Large intestine (tissue), 3 donors: ENCODE results near the gene EFL1. TPM values are rescaled to one million over a fixed set of nuclear protein-coding genes. Genes with fewer than 3 reads are reported as not detected.
"Not testable (repeated sequence)": the region's sequence is repeated elsewhere in the genome, so short reads cannot be mapped to it uniquely, and the experiment has no call there.

Experiments used
- DNase-seq, 2 donors: peaks; one replicate each; pipeline versions ENCODE4 v3.0.0 to v3.0.0-alpha.2; 2013
- H3K27ac ChIP-seq: one replicate; pipeline ENCODE4 v1.5.1; 2013; ENCODE audit warnings: low read length
- H3K27me3 ChIP-seq: 2 replicates; pipeline ENCODE4 v1.6.1; 2013; ENCODE audit warnings: low read length; ENCODE audit not compliant: control insufficient read depth, insufficient read depth
- H3K36me3 ChIP-seq: 2 replicates; pipeline ENCODE4 v1.6.1; 2013; ENCODE audit warnings: low read length; ENCODE audit not compliant: control insufficient read depth, insufficient read depth
- H3K4me1 ChIP-seq: one replicate; pipeline ENCODE4 v1.6.1; 2013; ENCODE audit warnings: low read length; ENCODE audit not compliant: control insufficient read depth, insufficient read depth
- H3K4me3 ChIP-seq: one replicate; pipeline ENCODE4 v1.5.1; 2013; ENCODE audit warnings: low read length
- H3K9me3 ChIP-seq: one replicate; pipeline ENCODE4 v1.6.1; 2013; ENCODE audit warnings: mild to moderate bottlenecking, low read depth, low read length, moderate library complexity; ENCODE audit not compliant: control insufficient read depth
- WGBS: methylation state at CpG from one replicate; pipeline ENCODE4 v1.1.5; 2013; ENCODE audit warnings: low lambda C conversion rate; ENCODE audit not compliant: insufficient coverage; 5-methylcytosine and 5-hydroxymethylcytosine counted together
- polyA plus RNA-seq: library from polyadenylated mRNA; unstranded; fragments of 120-200 nt; gene quantifications from one replicate; pipeline ENCODE4 v1.2.1, GENCODE V29; 2013

The EFL1 gene
- polyA plus RNA-seq, 1 donor = 23.9 TPM

- DNase-seq, H3K27me3 ChIP-seq, H3K4me3 ChIP-seq, H3K4me1 ChIP-seq, H3K9me3 ChIP-seq, H3K36me3 ChIP-seq, H3K27ac ChIP-seq: not testable (repeated sequence)
- 86% methylated on average over 1 of the region's 4 CpGs for WGBS
Observed at GRCh38 chr15:82282386-82282785, 19.9 kb upstream of the EFL1 start.

DNA sequence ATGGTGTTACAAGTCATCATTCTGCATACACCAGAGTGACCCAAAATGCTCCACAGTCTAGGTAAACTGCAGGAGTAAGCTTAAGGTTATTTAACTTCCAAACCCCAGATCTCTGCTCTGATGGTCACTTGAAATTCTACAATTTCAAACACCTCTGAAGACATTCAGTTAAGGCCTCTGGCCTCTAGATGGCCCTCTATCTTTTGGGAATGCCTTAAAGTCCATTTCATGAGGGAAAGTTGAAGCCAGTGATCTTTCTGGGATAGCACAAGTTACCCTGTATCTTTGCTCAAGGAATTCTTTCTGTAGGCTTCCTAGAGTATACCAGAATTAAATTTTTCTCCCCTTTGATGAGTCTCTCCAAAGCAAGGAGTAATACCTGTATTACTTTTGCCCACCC, 18.7 kb upstream of the EFL1 start:
- not testable (repeated sequence) for H3K4me1 ChIP-seq, H3K9me3 ChIP-seq, H3K4me3 ChIP-seq, H3K36me3 ChIP-seq, H3K27me3 ChIP-seq, DNase-seq, H3K27ac ChIP-seq

DNA sequence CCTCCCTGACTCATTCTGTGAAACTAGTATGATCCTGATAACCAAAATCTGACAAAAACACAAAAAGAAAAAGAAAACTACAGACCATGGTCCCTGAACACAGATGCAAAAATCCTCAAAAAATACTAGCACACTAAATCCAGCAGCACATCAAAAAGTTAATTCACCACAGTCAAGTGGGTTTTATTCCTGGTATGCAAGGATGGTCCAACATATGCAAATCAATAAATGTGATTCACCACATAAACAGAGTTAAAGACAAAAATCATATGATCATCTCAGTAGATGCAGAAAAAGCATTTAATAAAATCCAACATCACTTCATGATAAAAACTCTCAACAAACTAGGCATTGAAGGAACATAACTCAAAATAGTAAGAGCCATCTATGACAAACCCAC, 12.9 kb upstream of the EFL1 start:
- H3K36me3 ChIP-seq = no peaks in the 10 kb centered on the region
- H3K4me1 ChIP-seq = no peaks in the 10 kb centered on the region
- H3K4me3 ChIP-seq = no peak overlapping the region
- peaks cover 4% of the 10 kb centered on the region for H3K9me3 ChIP-seq
- no peaks in the 10 kb centered on the region for H3K27me3 ChIP-seq
- DNase-seq = no peak
- no peak overlapping the region for H3K27ac ChIP-seq

- no peak for DNase-seq
- Histone ChIP-seq H3K9me3 (peaks cover 4% of the 10 kb centered on the region), H3K36me3 (no peaks in the 10 kb centered on the region), H3K27me3 (no peaks in the 10 kb centered on the region), H3K27ac (no peak overlapping the region), H3K4me1 (no peaks in the 10 kb centered on the region), H3K4me3 (no peak overlapping the region)
- WGBS = no CpG with 5 or more reads among the region's 2 CpGs
Observed at GRCh38 chr15:82272154-82272553, 9.6 kb upstream of the EFL1 start.

DNA sequence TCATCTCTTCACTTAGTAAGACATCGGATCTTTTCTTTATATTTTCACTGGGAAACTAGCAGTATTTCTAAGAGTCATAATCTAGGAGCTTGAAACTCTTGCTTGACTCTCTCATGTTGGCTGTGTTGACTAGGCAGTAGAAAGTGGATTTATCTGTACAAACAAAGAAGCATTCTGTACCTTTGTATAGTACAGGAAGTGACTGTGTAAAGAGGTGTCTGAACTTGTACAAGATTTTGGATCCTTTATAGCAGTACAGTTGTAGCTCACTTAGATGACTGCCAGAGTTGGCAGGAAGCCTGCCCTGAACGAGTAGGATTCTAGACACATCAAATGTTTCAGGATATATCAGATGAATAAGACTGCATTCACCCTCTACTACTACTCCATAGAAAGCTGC, 5.9 kb upstream of the EFL1 start:
- not testable (repeated sequence) for DNase-seq, H3K4me1 ChIP-seq, H3K27me3 ChIP-seq, H3K4me3 ChIP-seq, H3K36me3 ChIP-seq, H3K9me3 ChIP-seq, H3K27ac ChIP-seq
- WGBS = no CpG with 5 or more reads among the region's 2 CpGs

- H3K27me3 ChIP-seq, H3K4me1 ChIP-seq, H3K4me3 ChIP-seq, H3K27ac ChIP-seq, DNase-seq, H3K9me3 ChIP-seq, H3K36me3 ChIP-seq: not testable (repeated sequence)
- WGBS = 50% methylated on average over 2 of the region's 2 CpGs
Observed at GRCh38 chr15:82267137-82267536, 4.6 kb upstream of the EFL1 start.

GRCh38 chr15:82263350-82263749, 816 bp upstream of the EFL1 start:
- no peaks in the 10 kb centered on the region for H3K9me3 ChIP-seq
- H3K36me3 ChIP-seq = peaks cover 6% of the 10 kb centered on the region
- peak; percentile 23 to 49 for DNase-seq
- peak overlapping the region; percentile 97 for H3K27ac ChIP-seq
- peak overlapping the region; percentile 95 for H3K4me3 ChIP-seq
- WGBS = 0% methylated on average over 1 of the region's 3 CpGs
- peaks cover 2% of the 10 kb centered on the region for H3K4me1 ChIP-seq
- H3K27me3 ChIP-seq = no peaks in the 10 kb centered on the region

DNA sequence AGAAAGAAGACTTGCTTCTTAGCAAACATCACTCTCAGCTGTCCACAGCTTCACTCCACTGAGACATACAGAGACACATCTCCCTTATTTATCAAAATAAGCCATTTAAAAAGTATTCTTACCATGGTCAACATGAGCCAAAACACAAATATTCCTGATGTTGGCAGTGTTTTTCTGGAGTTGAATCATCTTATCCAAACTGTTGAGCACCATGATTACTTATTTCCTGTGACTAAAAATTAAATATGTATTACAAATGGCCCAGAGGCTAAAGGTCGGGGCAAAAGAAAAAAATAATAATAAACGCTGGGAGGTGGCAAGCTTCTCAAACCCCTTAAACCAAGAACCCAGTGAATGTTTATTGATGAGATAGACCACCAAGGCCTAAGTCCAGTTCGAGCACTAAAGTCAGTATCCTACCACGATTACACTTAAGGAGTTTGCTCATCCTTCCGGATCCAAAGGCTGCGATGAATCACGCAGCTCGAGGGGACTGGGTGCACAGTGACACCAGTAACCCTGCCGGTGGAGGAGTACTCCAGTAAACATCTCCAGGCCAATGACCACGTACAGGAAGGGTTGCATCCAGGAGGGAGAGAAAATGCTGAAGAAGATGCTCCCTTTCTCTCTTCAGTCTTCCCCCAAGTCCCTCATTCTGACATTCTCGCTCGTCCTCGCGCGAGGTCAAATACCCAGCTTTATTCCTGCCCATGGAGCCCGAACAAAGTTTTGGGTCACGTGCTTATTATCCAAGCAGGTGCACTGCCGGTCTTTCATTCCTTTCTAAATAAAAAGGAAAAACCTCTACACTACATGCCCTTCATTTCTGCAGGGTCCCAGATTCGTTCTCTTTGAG, 740 bp downstream of the EFL1 start:
- H3K27me3 ChIP-seq, H3K9me3 ChIP-seq, H3K36me3 ChIP-seq, H3K4me1 ChIP-seq: not testable (repeated sequence)
- Histone ChIP-seq H3K4me3 (peak overlapping the region; percentile 95), H3K27ac (peak overlapping the region; percentile 97)
- 17% methylated on average over 1 of the region's 19 CpGs for WGBS
- DNase-seq = peak; percentile 77 to 86

- peaks cover 13% of the 10 kb centered on the region for H3K36me3 ChIP-seq
- H3K27ac ChIP-seq, H3K4me3 ChIP-seq, H3K9me3 ChIP-seq, H3K4me1 ChIP-seq, DNase-seq, H3K27me3 ChIP-seq: not testable (repeated sequence)
- WGBS = no CpG with 5 or more reads among the region's 3 CpGs
Observed at GRCh38 chr15:82248261-82248660, 14.3 kb downstream of the EFL1 start.

- no CpG with 5 or more reads among the region's 5 CpGs for WGBS
Observed at GRCh38 chr15:82245956-82246355, 16.6 kb downstream of the EFL1 start.

GRCh38 chr15:82243644-82244043, 18.9 kb downstream of the EFL1 start:
- not testable (repeated sequence) for H3K27me3 ChIP-seq
- peaks cover 18% of the 10 kb centered on the region for H3K36me3 ChIP-seq
- WGBS = no CpG with 5 or more reads among the region's 5 CpGs

More at GRCh38 chr15:82245956-82246355, 16.6 kb downstream of the EFL1 start:
- DNase-seq, H3K4me3 ChIP-seq, H3K9me3 ChIP-seq, H3K36me3 ChIP-seq, H3K4me1 ChIP-seq, H3K27me3 ChIP-seq, H3K27ac ChIP-seq: not testable (repeated sequence)

More at GRCh38 chr15:82243644-82244043, 18.9 kb downstream of the EFL1 start:
- H3K4me1 ChIP-seq, H3K4me3 ChIP-seq, H3K9me3 ChIP-seq, DNase-seq, H3K27ac ChIP-seq: not testable (repeated sequence)
